ENCODE measurements around the gene RBPJ. TPM values are rescaled to one million over a fixed set of nuclear protein-coding genes. Genes with fewer than 3 reads are reported as not detected.

RBPJ gene
- total RNA-seq, 1 experiment from 2014 or later: 53.8 TPM

DNA sequence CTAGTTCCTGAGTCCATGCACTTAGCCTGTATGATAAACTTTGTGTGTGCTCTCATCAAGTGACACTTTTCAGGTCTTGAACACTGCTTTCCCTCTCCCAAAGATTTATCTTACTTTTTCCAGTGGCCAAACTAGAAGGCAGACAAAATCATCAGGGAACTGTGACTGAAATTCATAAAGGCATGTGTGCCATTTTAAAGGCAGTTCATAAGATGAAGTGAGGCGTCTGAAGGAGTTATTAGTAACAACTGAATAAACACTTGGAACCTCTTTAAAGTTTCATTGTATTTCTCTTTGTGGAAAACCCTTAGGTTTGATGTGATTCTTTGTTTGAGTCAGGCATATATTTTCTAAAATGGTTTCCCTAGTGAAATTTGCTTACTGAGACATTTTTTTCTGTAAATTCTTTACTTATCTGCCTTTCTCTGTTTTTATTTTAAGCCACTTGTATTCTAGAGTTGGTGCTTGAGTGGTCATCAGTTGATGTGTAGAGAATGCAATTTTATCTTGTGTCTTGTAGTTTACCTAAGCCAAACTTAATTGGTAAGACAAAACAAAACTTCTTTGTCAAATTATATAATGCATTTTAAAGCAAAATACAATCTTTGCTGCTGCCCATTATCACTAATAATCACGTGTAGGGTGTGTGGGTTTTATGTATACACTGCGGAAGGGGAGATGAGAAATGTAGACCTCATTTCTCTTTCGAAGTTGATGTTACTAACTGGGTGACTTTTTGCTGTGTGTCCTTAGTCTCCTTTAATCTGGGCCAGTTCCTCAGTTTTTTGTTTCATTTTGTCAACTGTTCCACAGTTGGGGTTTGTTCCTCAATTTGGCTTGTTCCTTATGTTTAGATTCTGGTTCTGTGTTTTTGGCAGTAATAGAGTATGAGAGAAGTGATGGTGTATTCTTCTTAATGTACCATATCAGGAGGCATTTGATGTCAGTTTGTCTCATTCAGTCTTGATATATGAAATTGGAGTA is 56.8 kb downstream of the RBPJ start:
- Histone ChIP-seq H3K9me2 (ENCODE audit: insufficient read depth) (no peaks in the 10 kb centered on the region), H3K79me2 (ENCODE audit: low read depth) (peaks cover 48% of the 10 kb centered on the region), H4K20me1 (ENCODE audit: insufficient read depth) (0 out of 2 replicates have a peak, but pooled peaks cover 3% of the 10 kb centered on the region), H3K36me3 (ENCODE audit: low read depth) (no peaks in the 10 kb centered on the region), H3F3A (ENCODE audit: insufficient read depth, low read depth) (no peaks in the 10 kb centered on the region), H3K4me3 (no peak overlapping the region), H3K4me1 (replicated peaks; ENCODE audit: insufficient read depth) (0 out of 2 replicates have a peak, but pooled peaks cover 4% of the 10 kb centered on the region), H2AFZ (no peak overlapping the region), H3K9me3 (ENCODE audit: insufficient read depth, low read depth) (no peaks in the 10 kb centered on the region), H3K27ac (no peak overlapping the region), H3K4me2 (no peak overlapping the region), H3K27me3 (ENCODE audit: insufficient read depth, low read depth) (no peaks in the 10 kb centered on the region)
- intact Hi-C loops (cut with micrococcal nuclease; ENCODE audit: unreplicated experiment): no loop called here
- TF ChIP-seq, protein P1, sequence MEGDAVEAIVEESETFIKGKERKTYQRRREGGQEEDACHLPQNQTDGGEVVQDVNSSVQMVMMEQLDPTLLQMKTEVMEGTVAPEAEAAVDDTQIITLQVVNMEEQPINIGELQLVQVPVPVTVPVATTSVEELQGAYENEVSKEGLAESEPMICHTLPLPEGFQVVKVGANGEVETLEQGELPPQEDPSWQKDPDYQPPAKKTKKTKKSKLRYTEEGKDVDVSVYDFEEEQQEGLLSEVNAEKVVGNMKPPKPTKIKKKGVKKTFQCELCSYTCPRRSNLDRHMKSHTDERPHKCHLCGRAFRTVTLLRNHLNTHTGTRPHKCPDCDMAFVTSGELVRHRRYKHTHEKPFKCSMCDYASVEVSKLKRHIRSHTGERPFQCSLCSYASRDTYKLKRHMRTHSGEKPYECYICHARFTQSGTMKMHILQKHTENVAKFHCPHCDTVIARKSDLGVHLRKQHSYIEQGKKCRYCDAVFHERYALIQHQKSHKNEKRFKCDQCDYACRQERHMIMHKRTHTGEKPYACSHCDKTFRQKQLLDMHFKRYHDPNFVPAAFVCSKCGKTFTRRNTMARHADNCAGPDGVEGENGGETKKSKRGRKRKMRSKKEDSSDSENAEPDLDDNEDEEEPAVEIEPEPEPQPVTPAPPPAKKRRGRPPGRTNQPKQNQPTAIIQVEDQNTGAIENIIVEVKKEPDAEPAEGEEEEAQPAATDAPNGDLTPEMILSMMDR (conservative IDR thresholded peaks at IDR 0.05): no peak
- TF ChIP-seq EZH2 (IDR thresholded peaks at IDR 0.05; ENCODE audit: low read depth): no peak
- ChIA-PET POLR2A (ENCODE audit: unreplicated experiment) (no interaction called here), CTCF (no interaction called here)
- DNase-seq: no peak
- BruUV-seq (replicated peaks): no TSS peak

DNA sequence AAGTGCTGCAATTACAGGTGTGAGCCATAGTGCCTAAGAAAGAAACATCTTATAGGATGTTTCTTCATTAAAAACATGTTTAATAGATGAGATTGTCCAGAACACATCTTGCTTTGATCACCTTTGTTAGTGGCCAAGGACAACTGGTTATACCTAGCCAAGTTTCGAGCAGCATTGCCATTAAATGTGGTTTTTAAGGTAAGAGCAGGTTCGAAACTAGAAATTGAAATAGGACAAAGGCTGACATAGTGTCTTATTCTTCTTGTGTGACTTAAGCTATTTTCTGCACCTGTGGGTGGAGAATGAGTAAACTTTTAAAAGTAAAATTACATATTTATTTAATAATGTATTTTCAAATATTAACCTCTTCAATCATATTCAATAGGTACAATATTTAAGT is 59.0 kb downstream of the RBPJ start:
- H2AFZ ChIP-seq: no peak overlapping the region
- DNase-seq: no peak
- ChIA-PET POLR2A (ENCODE audit: unreplicated experiment) (interaction anchor here (0.5 to 0.7 kb wide), 2 partner anchors 438 to 540 kb away, joined by 3 to 6 read pairs; no protein-coding TSS in a partner anchor), CTCF (no interaction called here)
- H3K9me3 ChIP-seq (ENCODE audit: insufficient read depth, low read depth): no peaks in the 10 kb centered on the region
- intact Hi-C loops (cut with micrococcal nuclease; ENCODE audit: unreplicated experiment): no loop called here
- no peak overlapping the region for H3K4me3 ChIP-seq
- H3F3A ChIP-seq (ENCODE audit: insufficient read depth, low read depth): no peaks in the 10 kb centered on the region
- no peak overlapping the region for H3K27ac ChIP-seq
- peaks cover 38% of the 10 kb centered on the region for H3K79me2 ChIP-seq (ENCODE audit: low read depth)
- H3K27me3 ChIP-seq (ENCODE audit: insufficient read depth, low read depth): no peaks in the 10 kb centered on the region
- no peaks in the 10 kb centered on the region for H3K9me2 ChIP-seq (ENCODE audit: insufficient read depth)
- 0 out of 2 replicates have a peak, but pooled peaks cover 3% of the 10 kb centered on the region for H4K20me1 ChIP-seq (ENCODE audit: insufficient read depth)
- H3K4me2 ChIP-seq: no peak overlapping the region
- TF ChIP-seq, protein P1 (conservative IDR thresholded peaks at IDR 0.05): no peak
- no peak for TF ChIP-seq EZH2 (IDR thresholded peaks at IDR 0.05; ENCODE audit: low read depth)
- no TSS peak for BruUV-seq (replicated peaks)
- H3K4me1 ChIP-seq (replicated peaks; ENCODE audit: insufficient read depth): no peaks in the 10 kb centered on the region
- no peaks in the 10 kb centered on the region for H3K36me3 ChIP-seq (ENCODE audit: low read depth)

GRCh38 chr4:26380740-26381139 is 59.9 kb downstream of the RBPJ start:
- no TSS peak for BruUV-seq (replicated peaks)
- 0 out of 2 replicates have a peak, but pooled peaks cover 3% of the 10 kb centered on the region for H4K20me1 ChIP-seq (ENCODE audit: insufficient read depth)
- H3K36me3 ChIP-seq (ENCODE audit: low read depth): no peaks in the 10 kb centered on the region
- no peak for DNase-seq
- no peaks in the 10 kb centered on the region for H3K9me2 ChIP-seq (ENCODE audit: insufficient read depth)
- H3K4me3 ChIP-seq: no peak overlapping the region
- H3K4me1 ChIP-seq (replicated peaks; ENCODE audit: insufficient read depth): no peaks in the 10 kb centered on the region
- intact Hi-C loops (cut with micrococcal nuclease; ENCODE audit: unreplicated experiment): no loop called here
- no peaks in the 10 kb centered on the region for H3K9me3 ChIP-seq (ENCODE audit: insufficient read depth, low read depth)
- no peak overlapping the region for H2AFZ ChIP-seq
- H3K79me2 ChIP-seq (ENCODE audit: low read depth): peaks cover 37% of the 10 kb centered on the region
- H3K27me3 ChIP-seq (ENCODE audit: insufficient read depth, low read depth): no peaks in the 10 kb centered on the region
- ChIA-PET CTCF (no interaction called here), POLR2A (ENCODE audit: unreplicated experiment) (no interaction called here)
- no peak overlapping the region for H3K4me2 ChIP-seq
- no peak overlapping the region for H3K27ac ChIP-seq
- H3F3A ChIP-seq (ENCODE audit: insufficient read depth, low read depth): no peaks in the 10 kb centered on the region
- no peak for TF ChIP-seq EZH2 (IDR thresholded peaks at IDR 0.05; ENCODE audit: low read depth)
- TF ChIP-seq, protein P1 (conservative IDR thresholded peaks at IDR 0.05): no peak
